Measurements from ENCODE around the gene APC.
"Not testable (repeated sequence)": the region's sequence is repeated elsewhere in the genome, so short reads cannot be mapped to it uniquely, and the experiment has no call there.

APC gene

DNA sequence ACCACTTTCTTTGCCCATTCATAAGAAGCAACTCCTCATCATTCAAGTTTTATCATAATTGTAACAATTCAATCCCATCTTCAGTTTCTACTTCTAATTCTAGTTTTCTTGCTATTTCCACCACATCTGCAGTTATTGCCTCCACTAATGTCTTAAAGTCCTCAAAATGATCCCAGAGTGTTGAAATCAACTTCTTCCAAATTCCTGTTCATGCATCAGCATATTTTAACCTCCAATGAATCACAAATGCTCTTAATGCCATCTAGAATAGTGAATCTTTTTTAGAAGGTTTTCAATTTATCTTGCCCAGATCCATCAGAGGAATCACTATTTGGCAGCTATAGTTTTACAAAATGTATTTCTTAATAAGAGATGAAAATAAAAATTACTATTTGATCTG lies 120.2 kb downstream of the APC start:
- DNase-seq (ENCODE audit: low read depth in 2 of 2): no peak

DNA sequence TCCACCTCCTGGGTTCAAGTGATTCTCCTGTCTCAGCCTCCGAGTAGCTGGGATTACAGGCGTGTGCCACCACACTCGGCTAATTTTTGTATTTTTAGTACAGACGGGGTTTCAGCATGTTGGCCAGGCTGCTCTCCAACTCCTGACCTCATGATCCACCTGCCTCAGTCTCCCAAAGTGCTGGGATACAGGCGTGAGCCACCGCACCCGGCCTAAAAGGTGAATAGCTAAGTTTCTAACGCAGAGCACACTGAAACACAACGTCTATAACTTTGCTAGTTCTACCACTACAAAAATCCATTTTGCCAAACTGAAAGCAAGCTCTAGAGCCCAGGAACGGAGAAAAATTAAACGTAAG lies 122.9 kb downstream of the APC start:
- not testable (repeated sequence) for DNase-seq (ENCODE audit: low read depth in 2 of 2)

DNA sequence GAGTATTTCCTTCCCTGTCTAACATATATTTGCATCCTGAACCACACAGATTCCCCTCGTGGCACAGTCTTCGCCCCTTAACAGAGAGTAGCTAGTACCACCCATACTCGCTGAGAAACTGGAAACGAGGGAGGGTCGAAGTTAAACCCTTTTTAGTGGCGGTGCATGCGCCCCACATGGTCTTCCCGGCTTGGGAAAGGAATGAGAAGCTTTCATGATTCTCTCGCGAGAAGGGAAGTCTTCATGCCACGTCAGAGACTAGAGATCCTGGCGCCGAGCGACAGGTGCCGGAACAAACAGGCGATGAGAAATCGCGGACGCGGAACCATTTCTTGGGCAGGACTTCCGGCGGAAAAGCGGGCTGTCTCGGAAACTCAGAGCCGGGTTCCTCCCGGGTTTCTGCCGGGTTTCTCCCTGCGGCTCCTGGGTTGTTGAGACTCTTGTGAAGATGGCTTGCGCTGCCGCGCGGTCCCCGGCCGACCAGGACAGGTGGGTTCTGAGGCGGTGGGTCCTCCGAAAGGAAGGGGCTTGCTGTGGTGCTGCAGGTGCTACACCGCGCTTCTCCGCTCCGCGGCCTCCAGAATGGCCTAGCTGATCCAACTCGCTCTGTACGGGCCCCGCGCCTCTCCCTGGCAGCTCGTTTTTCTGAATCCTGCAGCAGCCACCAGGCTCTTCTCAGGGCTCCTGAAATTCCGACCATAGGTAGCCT lies 123.4 kb downstream of the APC start, which contains the start of gene SRP19:
Gene SRP19 (plus strand): TSS at position 359 of the 709 bp plus-strand sequence. CDS start 90 bp downstream, at position 449.
- peak; percentile 85 for DNase-seq (ENCODE audit: low read depth in 2 of 2)

DNA sequence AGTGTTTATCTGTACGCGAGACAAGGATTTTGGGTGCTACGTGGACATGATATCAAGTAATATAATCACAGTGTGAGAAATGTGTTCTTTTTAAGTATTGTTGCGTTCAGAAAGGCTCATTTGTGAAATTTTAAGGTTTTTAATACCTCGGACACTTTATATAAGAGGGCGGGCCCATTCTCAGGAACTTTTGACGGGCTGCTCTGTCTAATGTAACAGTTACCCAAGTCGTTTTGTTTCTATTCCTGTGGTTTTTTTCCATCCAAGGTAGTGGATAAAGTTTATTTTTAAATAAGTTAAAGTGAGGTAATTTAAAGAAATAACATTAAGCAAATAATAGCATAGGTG lies 123.9 kb downstream of the APC start:
- DNase-seq (ENCODE audit: low read depth in 2 of 2): no peak

DNA sequence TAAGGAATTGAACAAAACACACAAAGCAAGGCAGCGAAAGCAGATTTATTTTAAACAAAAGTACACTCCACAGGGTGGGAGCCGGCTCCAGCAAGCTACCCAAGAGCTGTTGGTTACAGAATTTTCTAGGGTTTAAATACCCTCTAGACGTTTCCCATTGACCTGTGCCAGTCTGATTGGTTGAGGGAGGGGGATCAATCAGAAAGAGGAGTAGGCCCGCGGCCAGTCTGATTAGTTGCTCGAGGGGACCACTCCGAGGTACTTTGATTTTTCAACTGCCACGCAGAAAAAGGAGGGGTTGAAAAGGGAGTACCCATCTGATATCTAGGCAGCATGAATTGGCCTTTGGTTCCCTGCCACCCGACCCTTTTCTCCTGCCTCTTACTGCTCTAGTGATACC lies 124.4 kb downstream of the APC start:
- DNase-seq (ENCODE audit: low read depth in 2 of 2): no peak

DNA sequence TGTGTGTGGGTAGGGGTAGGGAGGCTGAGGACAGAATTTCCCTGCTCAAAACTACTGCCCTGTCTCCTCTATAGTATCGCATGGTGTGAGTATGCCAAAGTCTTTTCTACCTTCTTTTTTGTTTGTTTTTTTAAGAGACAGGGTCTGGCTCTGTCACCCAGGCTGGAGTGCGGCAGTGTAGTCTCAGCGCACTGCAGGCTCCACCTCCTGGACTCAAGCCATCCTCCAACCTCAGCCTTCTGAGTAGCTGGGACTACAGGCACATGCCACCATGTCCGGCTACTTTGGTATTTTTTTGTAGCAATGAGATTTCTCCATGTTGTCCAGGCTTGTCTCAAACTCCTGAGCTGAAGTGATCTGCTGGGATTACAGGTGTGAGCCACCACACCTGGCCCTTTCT lies 125.9 kb downstream of the APC start:
- no peak for DNase-seq (ENCODE audit: low read depth in 2 of 2)

DNA sequence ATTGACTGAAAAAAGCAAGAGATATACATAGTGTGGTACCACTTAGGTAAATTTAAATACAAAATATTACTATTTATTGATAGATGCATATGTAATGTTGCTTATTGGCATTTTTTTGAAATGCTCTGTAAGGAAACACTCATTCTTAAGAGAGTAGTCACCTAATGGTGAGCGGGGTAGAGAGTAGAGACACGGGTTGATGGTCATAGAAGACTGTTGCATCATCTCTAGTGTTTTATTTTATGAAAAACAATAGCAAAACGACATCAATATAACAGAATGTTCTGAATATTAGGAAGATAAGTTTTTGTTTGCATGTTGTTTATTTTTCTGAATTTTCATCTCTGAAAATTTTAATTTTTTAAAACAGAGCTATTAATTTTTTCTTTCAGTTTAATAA lies 127.4 kb downstream of the APC start:
- no peak for DNase-seq (ENCODE audit: low read depth in 2 of 2)

DNA sequence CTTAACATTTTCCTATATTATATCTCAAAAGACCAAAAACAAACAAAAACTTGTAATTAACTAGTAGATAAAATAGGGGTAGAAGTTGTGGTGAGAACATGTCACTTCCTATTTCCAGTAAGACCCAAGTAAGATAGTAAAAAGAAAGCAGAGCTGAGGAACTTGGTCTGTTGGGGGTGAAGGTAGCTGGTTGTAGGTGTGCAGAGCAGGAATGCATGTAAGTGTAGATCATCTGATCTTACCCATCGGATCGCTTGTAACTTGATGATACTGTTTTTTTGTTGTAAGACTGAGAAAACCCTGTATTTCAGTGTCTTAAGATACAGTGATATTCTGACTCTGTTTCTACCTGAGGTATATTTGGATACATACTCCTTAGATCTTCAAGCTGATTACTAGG lies 129.1 kb downstream of the APC start:
- DNase-seq (ENCODE audit: low read depth in 2 of 2): no peak

DNA sequence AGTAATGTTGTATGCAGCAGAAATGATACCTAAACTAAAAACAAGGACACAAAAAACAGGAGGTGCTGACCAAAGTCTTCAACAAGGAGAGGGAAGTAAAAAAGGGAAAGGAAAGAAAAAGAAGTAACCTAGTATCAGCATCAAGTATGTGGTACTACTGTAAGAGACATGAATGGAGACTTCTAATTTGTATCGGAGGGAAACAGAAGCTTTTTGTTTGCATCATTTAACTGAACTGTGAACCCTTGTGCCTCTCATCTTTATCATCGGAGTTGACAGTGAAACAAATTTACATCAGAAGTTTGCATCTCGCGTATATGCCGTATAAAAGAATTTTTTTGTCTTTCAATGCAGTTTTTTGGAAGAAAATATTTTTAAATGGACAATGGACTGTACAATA lies 129.7 kb downstream of the APC start:
- DNase-seq (ENCODE audit: low read depth in 2 of 2): no peak

DNA sequence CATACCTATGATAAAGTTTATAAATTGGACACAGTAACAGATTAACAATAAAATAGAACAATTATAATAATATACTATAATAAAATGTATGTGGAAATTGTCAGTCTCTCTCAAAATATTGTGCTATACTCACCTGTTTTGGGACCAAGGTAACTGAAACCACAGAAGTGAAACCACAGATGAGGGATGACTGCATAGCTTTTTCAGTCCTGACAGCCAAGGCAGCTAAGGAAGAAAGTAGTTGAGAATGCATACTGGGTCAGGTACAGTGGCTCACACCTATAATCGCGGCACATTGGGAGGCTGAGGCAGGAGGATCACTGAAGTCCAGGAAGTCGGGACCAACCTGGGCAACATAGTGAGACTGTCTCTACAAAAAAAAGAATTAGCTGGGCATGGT lies 132.3 kb downstream of the APC start:
- no peak for DNase-seq (ENCODE audit: low read depth in 2 of 2)

DNA sequence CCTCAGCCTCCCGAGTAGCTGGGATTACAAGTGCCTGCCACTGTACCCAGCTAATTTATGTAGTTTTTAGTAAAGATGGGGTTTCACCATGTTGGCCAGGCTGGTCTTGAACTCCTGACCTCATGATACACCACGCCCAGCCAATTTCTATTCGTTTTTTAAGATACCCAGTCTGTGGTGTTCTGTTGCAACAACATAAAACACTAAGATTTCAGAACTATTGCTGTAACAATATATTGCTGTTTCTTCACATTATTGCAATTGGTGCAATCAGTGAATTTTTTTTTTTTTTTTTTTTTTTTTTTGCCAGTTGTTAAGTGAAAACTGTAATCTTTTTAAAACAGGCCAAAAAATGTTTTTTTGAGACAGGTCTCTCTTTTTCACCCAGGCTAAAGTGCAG lies 133.3 kb downstream of the APC start:
- no peak for DNase-seq (ENCODE audit: low read depth in 2 of 2)

DNA sequence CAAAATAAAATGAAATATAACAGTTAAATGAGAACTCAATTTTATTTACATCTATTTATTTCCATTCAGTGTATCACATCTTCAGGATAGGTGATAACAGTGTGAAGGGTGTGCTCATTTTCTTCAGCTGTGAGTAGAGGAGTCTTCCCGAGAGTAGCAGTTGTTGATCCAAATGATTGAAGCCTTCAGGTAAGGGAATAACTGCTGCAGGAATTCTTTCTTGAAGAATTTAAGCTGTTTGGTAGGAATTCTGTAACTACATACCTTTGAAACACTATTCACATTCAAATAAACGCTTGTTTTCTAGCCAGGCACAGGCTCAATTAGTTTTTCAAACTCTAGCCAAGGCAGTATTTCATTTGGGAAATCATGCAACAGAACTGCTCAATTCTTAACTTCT lies 138.7 kb downstream of the APC start:
- DNase-seq (ENCODE audit: low read depth in 2 of 2): no peak

DNA sequence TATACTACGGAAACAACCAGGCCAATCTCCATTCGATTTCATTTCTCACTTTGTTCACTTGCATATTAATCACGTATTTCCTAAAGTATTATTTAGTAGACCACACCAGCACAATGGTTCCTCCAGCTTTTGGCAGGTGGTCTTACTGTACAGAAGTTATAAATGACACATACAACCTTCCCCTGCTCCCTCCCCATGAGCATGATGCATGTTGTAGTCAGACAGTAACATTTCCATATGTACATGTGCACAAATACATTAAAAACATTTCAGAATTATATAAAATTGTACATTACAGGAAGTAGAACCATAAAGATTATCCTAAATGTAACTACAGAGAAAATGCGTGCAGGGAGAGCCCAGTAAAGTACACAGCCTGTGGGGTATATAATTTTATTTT lies 140.4 kb downstream of the APC start:
- no peak for DNase-seq (ENCODE audit: low read depth in 2 of 2)

DNA sequence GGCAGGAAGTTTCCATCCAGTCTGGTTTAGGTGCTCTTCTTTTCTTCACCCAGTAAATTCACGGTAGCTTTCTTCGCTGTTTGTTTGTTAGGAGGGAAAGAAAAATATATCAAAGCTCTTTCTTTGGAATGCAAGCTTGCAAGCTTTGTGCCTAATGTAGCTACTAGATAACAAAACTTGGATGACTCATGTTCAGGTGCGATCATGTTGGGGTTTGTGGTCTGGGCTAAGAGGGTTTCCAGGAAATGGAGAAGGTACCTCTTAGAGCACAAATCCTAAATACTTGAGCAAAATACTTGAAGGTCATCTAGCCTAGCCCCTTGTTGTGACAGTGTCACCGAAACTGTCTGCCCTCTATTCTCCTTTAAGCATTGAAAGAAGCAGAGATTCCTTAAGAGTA lies 141.1 kb downstream of the APC start:
- DNase-seq (ENCODE audit: low read depth in 2 of 2): peak; percentile 26 to 36

DNA sequence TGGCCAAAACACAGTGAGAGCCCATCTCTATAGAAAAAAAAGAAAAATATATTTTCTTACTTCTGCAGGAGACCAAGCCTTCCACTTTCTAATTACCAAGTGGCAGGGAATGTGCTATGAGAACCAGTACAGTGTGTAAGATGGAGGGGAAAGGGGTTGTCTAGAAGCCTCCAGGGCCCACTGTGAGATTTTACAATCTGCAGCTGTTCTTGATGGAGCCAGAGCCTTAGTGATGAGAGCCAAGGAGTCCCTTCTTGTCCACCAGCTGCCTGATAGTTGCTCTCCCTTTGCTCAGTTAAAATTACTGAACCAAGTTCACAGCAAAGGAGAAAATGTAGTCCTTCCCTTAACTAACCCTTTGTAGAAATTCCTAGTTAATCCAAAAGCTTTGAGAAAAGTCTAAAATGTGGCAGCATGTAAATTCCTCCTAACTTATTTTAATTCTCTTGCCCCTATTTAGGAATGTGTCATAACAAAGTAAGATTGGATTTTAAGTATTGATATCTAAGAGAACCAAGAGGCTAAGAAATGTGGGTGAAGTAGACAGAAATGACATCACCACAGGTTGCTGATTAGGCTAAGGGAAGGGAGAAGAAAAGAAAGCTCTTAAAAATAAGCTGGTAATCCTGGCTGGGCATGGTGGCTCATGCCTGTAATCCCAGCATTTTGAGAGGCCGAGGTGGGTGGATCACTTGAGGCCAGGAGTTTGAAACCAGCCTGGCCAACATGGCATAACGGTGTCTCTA lies 142.7 kb downstream of the APC start:
- no peak for DNase-seq (ENCODE audit: low read depth in 2 of 2)

DNA sequence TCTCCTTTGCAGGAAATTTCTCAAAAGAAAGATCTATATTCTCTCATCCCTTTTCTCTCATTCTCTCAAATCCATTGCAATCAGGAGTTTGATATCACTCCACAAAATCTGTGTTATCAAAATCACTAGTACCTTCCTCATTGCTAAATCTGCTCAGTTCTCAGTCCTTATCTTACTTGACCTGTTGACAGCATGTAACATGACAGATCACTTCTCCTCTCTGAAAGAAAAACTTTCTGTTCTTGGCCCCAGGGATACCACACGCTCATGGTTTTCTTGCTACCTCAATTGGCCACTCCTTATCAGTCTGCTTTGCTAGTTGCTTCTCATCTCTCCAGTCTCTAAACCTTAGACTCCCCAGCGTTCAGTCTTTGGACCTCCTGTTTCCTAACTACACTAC lies 145.5 kb downstream of the APC start:
- DNase-seq (ENCODE audit: low read depth in 2 of 2): no peak

DNA sequence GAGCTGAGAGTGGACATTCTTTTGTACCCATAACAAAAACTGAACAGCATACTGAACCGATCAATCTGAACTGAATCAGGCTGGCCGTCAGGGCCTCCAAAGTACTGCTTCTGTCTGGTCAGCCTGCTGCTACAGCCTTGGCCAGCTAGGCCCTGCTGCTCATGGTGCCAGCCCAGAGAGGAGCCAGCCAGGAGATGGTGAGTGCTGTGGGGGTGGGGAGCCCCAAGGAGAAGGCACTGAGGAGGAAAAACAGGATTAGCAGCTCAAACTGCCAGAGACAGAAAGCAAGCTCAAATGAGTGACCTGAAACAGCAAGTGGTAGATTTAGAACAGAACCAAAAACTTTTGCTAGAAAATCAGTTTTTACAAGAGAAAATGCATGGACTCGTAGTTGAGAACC lies 147.3 kb downstream of the APC start:
- DNase-seq (ENCODE audit: low read depth in 2 of 2): no peak

DNA sequence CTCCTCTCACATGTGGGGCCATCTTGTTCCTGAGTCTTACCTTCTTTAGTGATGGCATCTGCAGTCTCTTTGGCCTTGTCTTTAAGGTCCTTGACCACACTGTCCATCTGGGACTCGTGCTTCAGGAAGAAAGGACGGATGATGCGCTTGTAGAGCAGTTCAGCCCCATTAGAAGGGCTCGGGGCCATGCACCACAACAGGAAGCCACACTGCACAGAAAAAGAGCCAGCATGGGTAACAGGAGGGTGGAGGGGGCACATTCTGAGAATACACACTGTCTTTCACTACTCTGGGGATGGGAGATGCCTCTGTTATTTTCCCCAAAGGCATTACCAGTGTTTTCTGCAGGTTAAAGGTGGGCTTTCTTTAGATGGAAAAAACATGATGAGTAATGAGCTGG lies 149.3 kb downstream of the APC start:
- no peak for DNase-seq (ENCODE audit: low read depth in 2 of 2)

DNA sequence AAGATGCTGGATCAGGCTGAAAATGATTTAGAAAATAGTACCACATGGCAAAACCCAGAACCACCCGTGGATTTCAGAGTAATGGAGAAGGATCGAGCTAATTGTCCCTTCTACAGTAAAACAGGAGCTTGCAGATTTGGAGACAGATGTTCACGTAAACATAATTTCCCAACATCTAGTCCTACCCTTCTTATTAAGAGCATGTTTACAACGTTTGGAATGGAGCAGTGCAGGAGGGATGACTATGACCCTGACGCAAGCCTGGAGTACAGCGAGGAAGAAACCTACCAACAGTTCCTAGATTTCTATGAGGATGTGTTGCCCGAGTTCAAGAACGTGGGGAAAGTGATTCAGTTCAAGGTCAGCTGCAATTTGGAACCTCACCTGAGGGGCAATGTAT lies 154.4 kb downstream of the APC start:
- not testable (repeated sequence) for DNase-seq (ENCODE audit: low read depth in 2 of 2)

DNA sequence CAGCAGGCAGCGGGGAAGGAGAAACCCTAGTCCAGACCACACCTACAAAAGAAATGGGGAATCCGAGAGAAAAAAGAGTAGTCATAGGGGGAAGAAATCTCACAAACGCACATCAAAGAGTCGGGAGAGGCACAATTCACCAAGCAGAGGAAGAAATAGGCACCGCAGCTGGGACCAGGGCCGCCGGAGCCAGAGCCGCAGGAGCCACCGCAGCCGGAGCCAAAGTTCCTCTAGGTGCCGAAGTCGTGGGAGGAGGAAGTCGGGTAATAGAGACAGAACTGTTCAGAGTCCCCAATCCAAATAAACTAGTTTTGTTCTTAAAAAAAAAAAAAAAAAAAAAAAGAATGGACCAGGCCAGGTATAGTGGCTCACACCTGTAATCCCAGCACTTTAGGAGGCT lies 155.1 kb downstream of the APC start:
- no peak for DNase-seq (ENCODE audit: low read depth in 2 of 2)

DNA sequence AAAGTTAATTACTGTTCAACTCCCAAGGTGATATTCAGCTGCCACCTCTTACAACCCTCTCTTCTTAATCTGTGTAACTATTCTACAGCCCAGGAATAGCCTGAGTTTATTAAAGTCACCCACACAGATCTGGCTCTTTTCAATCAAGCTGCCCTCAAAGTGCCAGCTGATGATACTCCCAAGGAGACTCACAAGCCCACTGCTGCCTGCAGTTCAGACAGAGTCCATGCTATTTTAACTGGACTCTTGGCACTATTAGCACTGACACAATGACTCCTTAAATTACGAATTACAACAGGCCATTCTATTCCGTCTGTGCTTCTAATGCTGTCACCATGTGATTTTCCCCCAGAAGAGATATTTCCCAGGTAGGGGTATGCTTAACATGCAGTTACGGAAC lies 158.0 kb downstream of the APC start:
- DNase-seq (ENCODE audit: low read depth in 2 of 2): no peak

Data from stimulated activated CD4-positive, alpha-beta T cell treated with anti-CD3 and anti-CD28 coated beads, Interleukin-15, amount 100 ng/mL, for 48 hours (primary cell).